GM23248 (cell line): ENCODE results near the gene NHLRC2. TPM values are rescaled to one million over a fixed set of nuclear protein-coding genes. Genes with fewer than 3 reads are reported as not detected.

Experiments
- DNase-seq: peaks from one replicate; pipeline ENCODE4 v3.0.0-alpha.2; 2015
- H2AFZ ChIP-seq: fragments of 200-600 bp; sonication (generic); 2 replicates; pipeline ENCODE4 v1.6.1; 2016; ENCODE audit warnings: antibody characterized with exemption
- H3F3A ChIP-seq: fragments of 200-600 bp; sonication (generic); 2 replicates; pipeline ENCODE4 v1.6.1; 2016; ENCODE audit warnings: mild to moderate bottlenecking, antibody characterized with exemption, mixed run types; ENCODE audit not compliant: insufficient read depth
- H3K27ac ChIP-seq: fragments of 200-600 bp; sonication (generic); 2 replicates; pipeline ENCODE4 v1.5.1; 2016; ENCODE audit warnings: mild to moderate bottlenecking
- H3K27me3 ChIP-seq: fragments of 200-600 bp; sonication (generic); replicated peaks from 2 replicates; pipeline ENCODE4 v1.6.1; 2016; ENCODE audit warnings: mild to moderate bottlenecking; ENCODE audit not compliant: insufficient read depth
- H3K36me3 ChIP-seq: fragments of 200-600 bp; sonication (generic); 2 replicates; pipeline ENCODE4 v1.6.1; 2016; ENCODE audit warnings: low read depth, mild to moderate bottlenecking
- H3K4me1 ChIP-seq: fragments of 200-600 bp; sonication (generic); 2 replicates; pipeline ENCODE4 v1.6.1; 2016; ENCODE audit warnings: mild to moderate bottlenecking; ENCODE audit not compliant: insufficient read depth
- H3K4me2 ChIP-seq: fragments of 200-600 bp; sonication (generic); one replicate; pipeline ENCODE4 v1.6.1; 2016; ENCODE audit warnings: mild to moderate bottlenecking; ENCODE audit not compliant: unreplicated experiment
- H3K4me3 ChIP-seq: fragments of 200-600 bp; sonication (generic); 2 replicates; pipeline ENCODE4 v1.5.1; 2016; ENCODE audit warnings: mild to moderate bottlenecking
- H3K79me2 ChIP-seq: fragments of 200-600 bp; sonication (generic); 2 replicates; pipeline ENCODE4 v1.6.1; 2016; ENCODE audit warnings: mild to moderate bottlenecking; ENCODE audit not compliant: insufficient read depth
- H3K9ac ChIP-seq: fragments of 200-600 bp; sonication (generic); 2 replicates; pipeline ENCODE4 v1.6.1; 2016; ENCODE audit warnings: mild to moderate bottlenecking
- H3K9me2 ChIP-seq: fragments of 200-600 bp; sonication (generic); 2 replicates; pipeline ENCODE4 v1.6.1; 2016; ENCODE audit warnings: mixed run types, mild to moderate bottlenecking, moderate library complexity; ENCODE audit not compliant: insufficient read depth
- H3K9me3 ChIP-seq: fragments of 200-600 bp; sonication (generic); one replicate; pipeline ENCODE4 v1.6.1; 2017; ENCODE audit warnings: low read depth
- H4K20me1 ChIP-seq: fragments of 200-600 bp; sonication (generic); 2 replicates; pipeline ENCODE4 v1.6.0; 2016; ENCODE audit not compliant: insufficient read depth
- EZH2 ChIP-seq: fragments of 200-600 bp; sonication (generic); IDR thresholded peaks from 2 replicates; pipeline ENCODE4 v1.6.1; 2018; ENCODE audit warnings: antibody characterized with exemption, mild to moderate bottlenecking; ENCODE audit not compliant: insufficient read depth, poor library complexity, severe bottlenecking
- EZH2phosphoT487 ChIP-seq: fragments of 200-600 bp; sonication (generic); IDR thresholded peaks from 2 replicates; pipeline ENCODE4 v1.6.1; 2018; ENCODE audit warnings: antibody characterized with exemption, moderate library complexity, mild to moderate bottlenecking, low read depth; ENCODE audit not compliant: insufficient read depth
- WGBS, 2 experiments: methylation state at CpG; one replicate each; pipeline ENCODE4 v1.1.6; 2015 to 2017; ENCODE audit warnings: low lambda C conversion rate in 2 of 2, low coverage in 1 of 2; ENCODE audit errors: missing lambda C conversion rate in 2 of 2; 5-methylcytosine and 5-hydroxymethylcytosine counted together
- in situ Hi-C: fragments of 300-500 bp; cut with MboI; formaldehyde crosslinking; loops from 2 replicates; pipeline ENCODE4 v1.15.0; 2020
- polyA plus RNA-seq: library from polyadenylated mRNA; unstranded; fragments of >200 nt; fragmentation: Nextera tagmentation; extraction: Ambion mirVana; gene quantifications from 2 replicates; pipeline ENCODE4 v1.2.1, GENCODE V29; 2016
- total RNA-seq: library from RNA; depleted of rRNA; stranded (reverse); fragments of >200 nt; shearing (Covaris generic); gene quantifications from 2 replicates; pipeline ENCODE4 v1.2.3, GENCODE V29; 2014

NHLRC2 gene
- total and polyA plus RNA-seq, 2 experiments from 2014 or later, result 10.1 to 10.2 TPM

DNA sequence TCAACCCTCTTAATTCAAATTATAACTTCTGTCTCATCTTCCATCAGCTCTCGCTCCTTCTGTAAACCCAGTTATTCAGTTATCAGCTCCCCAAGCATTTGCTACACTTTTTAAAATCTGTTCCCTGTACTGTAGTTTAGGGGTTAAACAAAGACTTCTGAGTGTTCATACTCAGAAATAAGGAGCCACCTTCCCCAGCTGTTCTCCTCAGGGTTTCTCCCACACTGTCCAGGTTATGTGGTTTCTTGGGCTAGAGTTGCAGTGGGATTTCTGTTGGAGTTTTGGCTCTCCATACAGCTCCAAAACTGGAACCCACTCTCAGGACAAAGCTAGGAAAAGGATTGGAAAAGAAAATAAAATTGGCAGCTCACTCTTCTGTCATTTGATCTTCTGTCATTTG lies 20.8 kb downstream of the NHLRC2 start:
- peaks cover 25% of the 10 kb centered on the region for H3K79me2 ChIP-seq
- no peaks in the 10 kb centered on the region for H3K4me1 ChIP-seq
- no peak for DNase-seq
- H3K9me2 ChIP-seq, result no peaks in the 10 kb centered on the region
- H2AFZ ChIP-seq, result no peak overlapping the region
- no peaks in the 10 kb centered on the region for H4K20me1 ChIP-seq
- no peak overlapping the region for H3K4me3 ChIP-seq
- 95 to 100% methylated on average over 1 of the region's 1 CpG for WGBS, 2 experiments
- TF ChIP-seq EZH2phosphoT487 (no peak), EZH2 (no peak)
- no peaks in the 10 kb centered on the region for H3K9me3 ChIP-seq
- H3K9ac ChIP-seq, result no peak overlapping the region
- no peak overlapping the region for H3K27ac ChIP-seq
- H3K27me3 ChIP-seq, result no peaks in the 10 kb centered on the region
- no peak overlapping the region for H3K4me2 ChIP-seq
- 0 out of 2 replicates have a peak, but pooled peaks cover 6% of the 10 kb centered on the region for H3K36me3 ChIP-seq
- H3F3A ChIP-seq, result no peaks in the 10 kb centered on the region
- in situ Hi-C loops, result no loop called here

DNA sequence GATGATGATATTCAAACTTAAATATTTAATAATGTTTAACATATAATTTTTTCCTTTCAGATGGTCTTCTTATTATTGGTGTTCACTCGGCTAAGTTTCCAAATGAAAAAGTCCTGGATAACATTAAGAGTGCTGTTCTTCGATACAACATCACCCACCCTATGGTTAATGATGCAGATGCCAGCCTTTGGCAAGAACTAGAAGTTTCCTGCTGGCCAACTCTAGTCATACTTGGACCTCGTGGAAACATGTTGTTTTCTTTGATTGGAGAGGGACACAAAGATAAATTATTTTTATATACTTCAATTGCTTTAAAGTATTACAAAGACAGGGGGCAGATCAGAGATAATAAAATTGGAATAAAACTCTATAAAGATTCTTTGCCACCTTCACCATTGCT lies 22.0 kb downstream of the NHLRC2 start:
- no peaks in the 10 kb centered on the region for H3F3A ChIP-seq
- H3K9ac ChIP-seq, result no peak overlapping the region
- no peaks in the 10 kb centered on the region for H4K20me1 ChIP-seq
- TF ChIP-seq EZH2phosphoT487 (no peak), EZH2 (no peak)
- peaks cover 24% of the 10 kb centered on the region for H3K79me2 ChIP-seq
- no peak overlapping the region for H2AFZ ChIP-seq
- WGBS, 2 experiments, result 62 to 64% methylated on average over 3 of the region's 3 CpGs
- no peaks in the 10 kb centered on the region for H3K9me3 ChIP-seq
- H3K4me3 ChIP-seq, result no peak overlapping the region
- in situ Hi-C loops, result no loop called here
- H3K27me3 ChIP-seq, result no peaks in the 10 kb centered on the region
- H3K27ac ChIP-seq, result no peak overlapping the region
- no peak for DNase-seq
- H3K4me1 ChIP-seq, result no peaks in the 10 kb centered on the region
- H3K36me3 ChIP-seq, result 0 out of 2 replicates have a peak, but pooled peaks cover 6% of the 10 kb centered on the region
- H3K4me2 ChIP-seq, result no peak overlapping the region
- no peaks in the 10 kb centered on the region for H3K9me2 ChIP-seq

DNA sequence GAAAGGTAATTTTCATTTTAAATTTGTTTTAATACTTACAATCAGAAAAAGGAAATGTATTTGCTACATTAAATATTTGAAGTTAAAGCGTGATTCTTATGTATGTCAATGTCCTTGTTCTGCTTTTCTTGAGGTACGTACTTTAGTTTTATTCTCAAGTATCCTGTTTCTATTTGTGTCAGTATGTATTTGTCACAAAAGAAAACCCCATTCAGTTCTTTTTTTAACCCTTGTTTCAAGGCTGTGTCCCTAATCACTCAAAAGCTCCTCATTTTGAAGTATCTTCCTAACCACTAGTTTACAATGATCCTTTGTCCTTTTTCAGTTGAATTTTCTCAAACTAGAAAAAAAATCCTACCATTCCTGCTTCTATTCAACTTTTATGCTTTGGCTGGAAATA lies 25.2 kb downstream of the NHLRC2 start:
- in situ Hi-C loops, result no loop called here
- H3K9me2 ChIP-seq, result no peaks in the 10 kb centered on the region
- no peak overlapping the region for H3K9ac ChIP-seq

DNA sequence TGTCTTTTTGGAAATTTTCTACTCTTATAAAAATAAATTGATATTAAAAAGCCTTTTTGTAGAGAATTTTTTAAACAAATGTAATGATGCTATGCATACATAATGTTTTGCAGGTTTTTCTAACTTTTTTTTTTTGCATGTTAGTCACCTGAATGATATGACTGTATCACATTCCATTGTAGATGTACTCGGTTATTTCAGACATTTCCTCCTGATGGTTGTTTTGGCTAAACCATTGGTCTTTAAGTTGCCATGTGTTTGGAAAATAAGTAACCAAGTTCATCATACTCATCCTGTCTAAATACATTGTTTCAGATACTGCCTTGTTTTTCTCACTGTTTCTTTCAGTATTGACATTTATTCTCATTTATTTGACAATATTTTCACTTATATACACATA lies 25.8 kb downstream of the NHLRC2 start:
- 0 out of 2 replicates have a peak, but pooled peaks cover 6% of the 10 kb centered on the region for H3K36me3 ChIP-seq
- H3K27me3 ChIP-seq, result no peaks in the 10 kb centered on the region
- TF ChIP-seq EZH2phosphoT487, result no peak
- TF ChIP-seq EZH2, result no peak
- no peak overlapping the region for H2AFZ ChIP-seq
- H3K4me2 ChIP-seq, result no peak overlapping the region
- no peak overlapping the region for H3K9ac ChIP-seq
- H3K79me2 ChIP-seq, result peaks cover 2% of the 10 kb centered on the region; the same call in 1 of the 2 replicates
- no peak overlapping the region for H3K27ac ChIP-seq
- H3K9me3 ChIP-seq, result no peaks in the 10 kb centered on the region
- H3K9me2 ChIP-seq, result no peaks in the 10 kb centered on the region
- in situ Hi-C loops, result no loop called here
- no peaks in the 10 kb centered on the region for H3K4me1 ChIP-seq
- H3F3A ChIP-seq, result no peaks in the 10 kb centered on the region
- DNase-seq, result peak; percentile 32
- 45% methylated on average over 1 of the region's 1 CpG for WGBS, 2 experiments
- H3K4me3 ChIP-seq, result no peak overlapping the region
- no peaks in the 10 kb centered on the region for H4K20me1 ChIP-seq

More for the DNA sequence above, 25.2 kb downstream of the NHLRC2 start:
- Histone ChIP-seq H3K4me3 (no peak overlapping the region), H3K79me2 (peaks cover 7% of the 10 kb centered on the region), H3K4me2 (no peak overlapping the region), H3K4me1 (no peaks in the 10 kb centered on the region), H3K27ac (no peak overlapping the region), H3K36me3 (0 out of 2 replicates have a peak, but pooled peaks cover 6% of the 10 kb centered on the region), H2AFZ (no peak overlapping the region), H4K20me1 (no peaks in the 10 kb centered on the region), H3K27me3 (no peaks in the 10 kb centered on the region), H3F3A (no peaks in the 10 kb centered on the region), H3K9me3 (no peaks in the 10 kb centered on the region)
- TF ChIP-seq EZH2phosphoT487 (no peak), EZH2 (no peak)
- DNase-seq, result no peak
- WGBS, 2 experiments, result 95 to 97% methylated on average over 2 of the region's 2 CpGs

DNA sequence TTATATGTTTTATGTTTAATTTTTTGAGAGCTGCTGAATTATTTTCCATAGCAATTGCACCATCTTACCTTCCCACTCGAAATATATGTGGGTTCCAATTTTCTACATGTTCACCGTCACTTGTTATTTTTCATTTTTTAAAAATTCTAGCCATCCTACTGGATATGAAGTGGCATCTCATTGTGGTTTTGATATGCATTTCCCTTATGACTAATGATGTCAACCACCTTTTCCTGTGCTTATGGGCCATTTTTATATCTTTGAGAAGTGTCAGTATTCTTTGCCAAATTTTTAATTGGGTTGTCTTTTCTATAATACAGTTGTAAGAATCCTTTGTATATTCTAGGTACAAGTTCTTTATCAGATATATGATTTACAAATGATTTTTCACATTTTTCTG lies 27.8 kb downstream of the NHLRC2 start:
- no peaks in the 10 kb centered on the region for H3K27me3 ChIP-seq
- H3K9me2 ChIP-seq, result no peaks in the 10 kb centered on the region
- no peaks in the 10 kb centered on the region for H3K79me2 ChIP-seq
- H3K36me3 ChIP-seq, result peaks cover 19% of the 10 kb centered on the region; the same call in 1 of the 2 replicates
- H3K9ac ChIP-seq, result no peak overlapping the region
- H3K4me2 ChIP-seq, result no peak overlapping the region
- H3F3A ChIP-seq, result no peaks in the 10 kb centered on the region
- no peak overlapping the region for H3K27ac ChIP-seq
- no peak for DNase-seq
- 98 to 100% methylated on average over 2 of the region's 2 CpGs for WGBS, 2 experiments
- no peaks in the 10 kb centered on the region for H4K20me1 ChIP-seq
- H3K4me3 ChIP-seq, result no peak overlapping the region
- H2AFZ ChIP-seq, result no peak overlapping the region
- in situ Hi-C loops, result no loop called here
- TF ChIP-seq EZH2phosphoT487 (no peak), EZH2 (no peak)
- no peaks in the 10 kb centered on the region for H3K4me1 ChIP-seq
- no peaks in the 10 kb centered on the region for H3K9me3 ChIP-seq
